PC-3 (cell line): ENCODE data around the gene HAUS7.

Experiments used
- EZH2 ChIP-seq: fragments of 300-600 bp; sonication (generic); IDR thresholded peaks from one replicate; pipeline ENCODE4 v1.6.1; 2017; ENCODE audit warnings: antibody characterized with exemption, mild to moderate bottlenecking, low read length; ENCODE audit not compliant: unreplicated experiment
- EZH2phosphoT487 ChIP-seq: fragments of 300-600 bp; sonication (generic); IDR thresholded peaks from 2 replicates; pipeline ENCODE4 v1.6.1; 2018; ENCODE audit warnings: mild to moderate bottlenecking, antibody characterized with exemption, low read length, borderline replicate concordance
- TF ChIP-seq, protein P1 (sequence below): fragments of 300-600 bp; sonication (generic); conservative IDR thresholded peaks from 2 replicates; pipeline ENCODE4 v1.5.1; 2017; ENCODE audit warnings: antibody characterized with exemption, low read depth, mild to moderate bottlenecking, low read length

DNA sequence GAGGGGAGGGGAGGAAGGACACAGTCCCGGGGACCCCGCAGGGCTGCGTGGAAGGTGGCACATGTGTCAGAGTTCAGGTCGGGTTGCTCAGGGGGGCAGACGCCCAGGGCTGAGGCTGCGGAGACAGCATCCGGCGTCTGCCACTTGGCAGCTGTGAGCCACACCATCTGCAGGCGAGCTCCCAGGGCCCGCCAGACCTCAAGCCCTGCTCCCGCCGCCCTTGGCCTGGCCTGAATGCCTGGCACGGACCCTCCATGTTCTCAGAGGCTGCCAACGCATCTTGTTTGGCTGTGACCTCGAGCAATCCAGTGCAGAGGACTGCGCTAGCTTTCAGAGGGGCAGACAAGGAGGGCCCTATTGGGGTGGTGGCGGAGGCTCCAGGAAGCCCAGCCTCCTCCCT is 29.5 kb upstream of the HAUS7 start:
- TF ChIP-seq EZH2phosphoT487 (no peak), EZH2 (no peak)
- TF ChIP-seq, protein P1, sequence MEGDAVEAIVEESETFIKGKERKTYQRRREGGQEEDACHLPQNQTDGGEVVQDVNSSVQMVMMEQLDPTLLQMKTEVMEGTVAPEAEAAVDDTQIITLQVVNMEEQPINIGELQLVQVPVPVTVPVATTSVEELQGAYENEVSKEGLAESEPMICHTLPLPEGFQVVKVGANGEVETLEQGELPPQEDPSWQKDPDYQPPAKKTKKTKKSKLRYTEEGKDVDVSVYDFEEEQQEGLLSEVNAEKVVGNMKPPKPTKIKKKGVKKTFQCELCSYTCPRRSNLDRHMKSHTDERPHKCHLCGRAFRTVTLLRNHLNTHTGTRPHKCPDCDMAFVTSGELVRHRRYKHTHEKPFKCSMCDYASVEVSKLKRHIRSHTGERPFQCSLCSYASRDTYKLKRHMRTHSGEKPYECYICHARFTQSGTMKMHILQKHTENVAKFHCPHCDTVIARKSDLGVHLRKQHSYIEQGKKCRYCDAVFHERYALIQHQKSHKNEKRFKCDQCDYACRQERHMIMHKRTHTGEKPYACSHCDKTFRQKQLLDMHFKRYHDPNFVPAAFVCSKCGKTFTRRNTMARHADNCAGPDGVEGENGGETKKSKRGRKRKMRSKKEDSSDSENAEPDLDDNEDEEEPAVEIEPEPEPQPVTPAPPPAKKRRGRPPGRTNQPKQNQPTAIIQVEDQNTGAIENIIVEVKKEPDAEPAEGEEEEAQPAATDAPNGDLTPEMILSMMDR = no peak
